Endometrial microvascular endothelial cells (primary cell): ENCODE measurements around the gene ZC3H12D. TPM values are rescaled to one million over a fixed set of nuclear protein-coding genes. Genes with fewer than 3 reads are reported as not detected.
"Not testable (repeated sequence)": the region's sequence is repeated elsewhere in the genome, so short reads cannot be mapped to it uniquely, and the experiment has no call there.

Source experiments
- in situ Hi-C: cut with HindIII; loops from 2 replicates; pipeline ENCODE4 v1.10.0; 2017; ENCODE audit warnings: low sequenced_read_pairs, low pct_unique_long_range_greater_than_20kb; ENCODE audit errors: inconsistent ontology term
- total RNA-seq: library from RNA; depleted of rRNA; stranded (reverse); fragments of >200 nt; gene quantifications from one replicate; pipeline ENCODE4 v1.2.3, GENCODE V29; 2015; ENCODE audit errors: inconsistent ontology term

The ZC3H12D gene
- total RNA-seq = not detected

- in situ Hi-C loops = no loop called here
Observed at GRCh38 chr6:149484733-149485700, at the start of gene ZC3H12D. ZC3H12D (minus strand) TSS chr6:149485014; CDS start chr6:149474543, 10,471 bp downstream.

DNA sequence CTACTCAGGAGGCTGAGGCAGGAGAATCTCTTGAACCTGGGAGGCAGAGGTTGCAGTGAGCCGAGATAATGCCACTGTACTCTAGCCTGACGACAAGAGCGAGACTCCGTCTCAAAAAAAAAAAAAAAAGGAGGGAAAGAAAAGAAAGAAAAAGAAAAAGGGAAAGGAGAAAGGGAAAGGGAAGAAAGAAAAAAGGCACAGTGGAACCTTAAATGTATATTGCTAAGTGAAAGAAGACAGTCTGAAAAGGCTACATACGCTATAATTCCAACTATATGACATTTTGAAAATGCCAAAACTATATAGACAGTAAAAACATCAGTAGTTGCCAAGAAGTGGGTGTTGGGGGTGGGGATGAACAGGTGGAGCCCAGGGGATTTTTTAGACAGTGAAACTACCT, 44.8 kb upstream of the ZC3H12D start:
- in situ Hi-C loops = no loop called here

- in situ Hi-C loops = no loop called here
Observed at GRCh38 chr6:149515494-149515893, 30.7 kb upstream of the ZC3H12D start.

GRCh38 chr6:149513915-149514314, 29.1 kb upstream of the ZC3H12D start:
- in situ Hi-C loops = no loop called here

DNA sequence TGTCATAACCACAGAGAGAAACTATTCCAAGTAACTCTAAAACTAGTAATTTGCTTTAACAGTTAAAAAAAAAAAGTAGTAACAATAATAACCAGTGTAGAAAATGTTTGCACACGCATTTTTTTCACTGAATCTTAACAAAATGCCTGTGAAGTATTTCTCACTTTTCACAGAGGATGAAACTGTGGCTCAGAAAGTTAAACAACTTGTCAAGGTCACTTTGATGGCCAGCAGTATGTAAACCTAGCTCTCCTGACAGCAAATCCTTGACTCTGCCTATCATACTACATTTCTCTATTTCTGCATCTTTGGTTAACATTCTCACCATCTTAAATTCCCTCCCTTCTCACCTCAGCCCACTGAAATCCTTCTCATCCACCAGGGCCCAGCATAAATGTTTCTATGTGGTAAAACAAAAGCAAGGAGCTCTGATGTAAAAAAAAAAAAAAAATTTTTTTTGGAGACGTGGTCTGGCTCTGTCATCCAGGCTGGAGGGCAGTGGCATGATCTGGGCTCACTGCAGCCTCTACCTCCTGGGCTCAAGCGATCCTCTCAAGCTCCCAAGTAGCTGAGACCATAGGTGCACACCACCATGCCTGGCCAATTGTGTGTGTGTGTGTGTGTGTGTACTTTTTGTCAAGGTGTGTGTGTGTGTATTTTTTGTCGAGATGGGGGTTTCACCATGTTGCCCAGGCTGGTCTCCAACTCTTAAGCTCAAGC, 26.1 kb upstream of the ZC3H12D start:
- in situ Hi-C loops = no loop called here

DNA sequence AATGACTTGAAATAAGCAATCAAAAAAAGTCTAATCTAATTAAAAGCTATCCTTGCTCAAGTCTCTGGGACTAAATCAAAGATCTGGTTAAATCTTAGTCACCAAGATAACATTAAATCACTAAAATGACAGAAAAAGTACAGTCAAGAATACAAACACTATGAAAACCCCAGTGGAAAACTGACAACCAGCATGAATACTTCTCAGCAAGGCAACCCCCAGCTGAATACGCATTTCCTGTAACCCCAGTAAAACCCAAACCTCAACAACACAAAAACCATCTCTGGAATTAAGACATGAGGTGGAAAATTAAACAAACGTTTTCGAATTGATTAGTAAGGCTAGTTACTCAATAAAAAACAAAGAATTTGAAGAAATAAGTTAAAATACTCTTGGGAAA, 23.7 kb upstream of the ZC3H12D start:
- in situ Hi-C loops = no loop called here

DNA sequence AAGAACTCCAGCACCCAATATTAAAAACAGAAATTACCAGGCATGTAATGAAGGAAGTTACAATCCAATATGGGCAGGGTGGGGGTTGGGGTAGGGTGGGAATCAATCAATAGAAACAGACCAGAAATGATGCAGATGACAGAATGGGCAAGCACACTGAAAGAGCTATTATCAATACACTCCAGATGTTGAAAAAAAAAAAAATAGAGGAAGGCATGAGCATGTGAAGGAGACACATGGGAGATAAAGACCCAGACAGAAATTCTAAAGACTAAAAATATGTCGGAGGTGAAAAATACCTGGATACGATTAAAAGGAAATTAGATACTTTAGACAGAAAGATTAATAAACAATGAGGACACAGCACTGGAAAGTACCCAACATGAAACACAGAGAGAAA, 19.1 kb upstream of the ZC3H12D start:
- in situ Hi-C loops = no loop called here

- in situ Hi-C loops = no loop called here
Observed at GRCh38 chr6:149503276-149503675, 18.5 kb upstream of the ZC3H12D start.

DNA sequence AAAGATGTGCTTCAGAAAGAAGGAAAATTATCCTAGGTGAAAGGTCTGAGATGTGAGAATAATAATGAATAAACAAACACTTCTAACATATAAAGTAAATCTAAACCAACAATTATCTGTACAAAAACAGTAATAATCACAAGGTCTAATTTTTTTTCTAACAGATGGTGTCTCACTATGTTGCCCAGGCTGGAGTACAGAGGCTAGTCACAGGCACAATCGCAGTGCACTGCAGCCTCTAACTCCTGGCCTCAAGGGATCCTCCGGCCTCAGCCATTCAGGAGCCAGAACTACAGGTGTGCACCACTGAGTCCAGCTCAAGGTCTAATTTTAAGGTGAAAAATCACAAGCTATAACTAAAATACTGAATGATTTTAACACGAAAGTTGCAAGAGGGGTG, 17.0 kb upstream of the ZC3H12D start:
- in situ Hi-C loops = no loop called here

GRCh38 chr6:149501201-149501600, 16.4 kb upstream of the ZC3H12D start:
- in situ Hi-C loops = no loop called here

GRCh38 chr6:149500096-149500495, 15.3 kb upstream of the ZC3H12D start:
- in situ Hi-C loops = no loop called here

DNA sequence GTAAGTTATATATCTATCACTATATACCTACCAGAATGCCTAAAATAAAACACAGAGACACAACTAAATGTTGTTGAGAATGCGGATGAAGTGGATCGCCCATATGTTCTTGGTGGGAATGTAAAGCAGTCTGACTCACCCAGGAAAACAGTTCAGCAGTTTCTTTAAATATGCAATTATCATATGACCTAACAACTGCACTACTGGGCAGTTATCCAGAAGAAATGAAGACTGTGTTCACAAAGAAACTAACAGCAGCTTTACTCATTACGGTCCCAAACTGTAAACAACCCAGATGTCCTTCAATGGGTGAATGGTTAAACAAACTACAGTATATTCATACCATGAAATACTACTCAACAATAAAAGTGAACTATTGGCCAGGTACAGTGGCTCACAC, 14.3 kb upstream of the ZC3H12D start:
- in situ Hi-C loops = no loop called here

GRCh38 chr6:149497365-149497764, 12.6 kb upstream of the ZC3H12D start:
- in situ Hi-C loops = no loop called here

DNA sequence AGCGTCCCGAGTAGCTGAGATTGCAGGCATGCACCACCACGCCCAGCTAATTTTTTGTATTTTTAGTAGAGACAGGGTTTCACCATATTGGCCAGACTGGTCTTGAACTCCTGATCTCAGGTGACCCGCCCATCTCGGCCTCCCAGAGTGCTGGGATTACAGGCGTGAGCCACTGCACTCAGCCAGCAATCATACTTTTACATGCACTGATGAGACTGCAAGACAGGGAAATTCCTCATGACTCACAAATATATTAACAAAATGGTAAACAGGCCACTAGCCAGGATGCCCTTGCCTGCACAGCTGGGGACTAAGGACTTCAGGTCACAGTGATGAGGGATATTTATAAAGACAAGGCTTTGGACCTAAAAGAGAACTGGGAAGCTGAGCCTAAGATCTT, 11.8 kb upstream of the ZC3H12D start:
- in situ Hi-C loops = not testable (repeated sequence)

- in situ Hi-C loops = not testable (repeated sequence)
Observed at GRCh38 chr6:149495349-149496016, 10.7 kb upstream of the ZC3H12D start.

GRCh38 chr6:149494810-149495209, 10.0 kb upstream of the ZC3H12D start:
- in situ Hi-C loops = not testable (repeated sequence)

- in situ Hi-C loops = no loop called here
Observed at GRCh38 chr6:149493761-149494320, 9.0 kb upstream of the ZC3H12D start.

- in situ Hi-C loops = no loop called here
Observed at GRCh38 chr6:149492798-149493343, 8.1 kb upstream of the ZC3H12D start.

DNA sequence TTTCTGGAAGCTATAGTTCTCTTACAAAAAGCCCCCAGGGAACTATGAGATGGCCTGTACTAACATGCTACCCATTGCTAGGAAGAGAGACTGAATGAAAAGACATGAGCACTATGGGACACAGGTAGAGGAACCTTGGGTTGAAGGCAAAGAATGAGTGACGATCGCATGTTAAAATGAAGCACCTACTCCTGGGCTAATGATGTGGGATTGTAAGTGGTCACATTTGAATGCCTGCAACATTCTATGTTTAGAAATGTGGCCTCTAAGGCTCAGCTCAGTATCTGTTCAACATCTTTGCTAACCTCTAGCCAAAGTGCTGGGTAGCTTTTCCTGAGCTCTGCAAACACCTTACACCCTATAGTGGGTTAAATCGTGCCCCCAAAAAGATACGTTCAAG, 5.2 kb upstream of the ZC3H12D start:
- in situ Hi-C loops = no loop called here
